HepG2 (cell line): Measurements from ENCODE around the gene ATP6V1C2. TPM values are rescaled to one million over a fixed set of nuclear protein-coding genes. Genes with fewer than 3 reads are reported as not detected.

Source experiments
- ATAC-seq: fragments of 200-7000 bp; cut with Tn5 transposase; 3 replicates; pipeline ENCODE4 v1.9.1; 2020; ENCODE audit warnings: mild to moderate bottlenecking, moderate library complexity
- BruUV-seq: library from RNA; stranded (reverse); fragments of 400-500 nt; replicated peaks from 2 replicates; lab custom pipeline; 2021; lab: Mats Ljungman, UMichigan
- CTCF ChIA-PET: fragments of 300-600 bp; formaldehyde crosslinking; extraction: SDS; loops from one replicate; lab custom pipeline; 2021; ENCODE audit warnings: low total read pairs, inconsistent platforms, low intra/inter-chr PET ratio; lab: Yijun Ruan, JAX
- POLR2A ChIA-PET: fragments of 350-600 bp; sonication (Branson Sonifier 250); formaldehyde crosslinking; loops from one replicate; lab custom pipeline; 2020; ENCODE audit warnings: antibody characterized with exemption, inconsistent platforms; lab: Yijun Ruan, JAX
- DNase-seq: peaks from one replicate; pipeline ENCODE4 v3.0.0-alpha.2; 2015; ENCODE audit warnings: low spot score
- FAIRE-seq: peaks from 3 replicates; lab custom pipeline; 2011; peaks lifted over from hg19 to GRCh38; lab: Jason Lieb, UNC
- H2AFZ ChIP-seq: one replicate; pipeline ENCODE4 v1.6.1; 2011; ENCODE audit warnings: low read length, inconsistent platforms
- H3K27ac ChIP-seq: fragments of 300-600 bp; 3 replicates; pipeline ENCODE4 v1.8.0; 2011; ENCODE audit warnings: mixed run types, mild to moderate bottlenecking, mixed read lengths, low read length, inconsistent platforms; ENCODE audit not compliant: insufficient read depth; ENCODE audit errors: extremely low read length
- H3K27me3 ChIP-seq, 2 experiments: fragments of 200-600 bp in 1 of 2; 2 replicates in 1 of 2; 3 replicates in 1 of 2; pipeline versions ENCODE4 v1.6.0 to v1.8.0; 2011; ENCODE audit warnings: low read length in 2 of 2, mild to moderate bottlenecking in 2 of 2, moderate library complexity in 2 of 2, inconsistent platforms in 1 of 2; ENCODE audit not compliant: insufficient read depth in 2 of 2, control insufficient read depth in 1 of 2
- H3K36me3 ChIP-seq, 2 experiments: fragments of 200-600 bp in 1 of 2; replicated peaks in 1 of 2; 2 replicates in 1 of 2; 3 replicates in 1 of 2; pipeline versions ENCODE4 v1.5.1 to v1.8.0; 2011; ENCODE audit warnings: low read length in 2 of 2, inconsistent platforms in 1 of 2; ENCODE audit not compliant: insufficient read depth in 2 of 2, control insufficient read depth in 1 of 2
- H3K4me1 ChIP-seq: 2 replicates; pipeline ENCODE4 v1.5.1; 2012; ENCODE audit warnings: low read length, inconsistent platforms; ENCODE audit not compliant: insufficient read depth
- H3K4me2 ChIP-seq: 2 replicates; pipeline ENCODE4 v1.6.0; 2011; ENCODE audit warnings: low read depth, low read length, inconsistent platforms
- H3K4me3 ChIP-seq, 3 experiments: fragments of 200-600 bp in 1 of 3; sonication (generic), shearing (Covaris generic) in 1 of 3; replicated peaks in 1 of 3; 2 replicates each; pipeline ENCODE4 v1.5.1; 2011 to 2016; ENCODE audit warnings: low read length in 3 of 3, inconsistent platforms in 2 of 3, low read depth in 2 of 3, mild to moderate bottlenecking in 2 of 3, control low read depth in 1 of 3, mixed read lengths in 1 of 3; ENCODE audit not compliant: insufficient read depth in 1 of 3
- H3K79me2 ChIP-seq: one replicate; pipeline ENCODE4 v1.6.1; 2011; ENCODE audit warnings: low read length, inconsistent platforms; ENCODE audit not compliant: insufficient read depth
- H3K9ac ChIP-seq: 2 replicates; pipeline ENCODE4 v1.6.0; 2011; ENCODE audit warnings: mild to moderate bottlenecking, low read depth, low read length, inconsistent platforms; ENCODE audit not compliant: insufficient read depth
- H3K9me3 ChIP-seq: 2 replicates; pipeline ENCODE4 v1.5.1; 2012; ENCODE audit warnings: mild to moderate bottlenecking, low read length
- H4K20me1 ChIP-seq: 2 replicates; pipeline ENCODE4 v1.6.0; 2011; ENCODE audit warnings: inconsistent platforms, mild to moderate bottlenecking, low read length, moderate library complexity; ENCODE audit not compliant: insufficient read depth
- BCL6 ChIP-seq: IDR thresholded peaks from 2 replicates; pipeline ENCODE4 v1.6.1; 2016; ENCODE audit warnings: missing genetic modification reagents, missing compliant biosample characterization
- STAT6 ChIP-seq: sonication (generic); formaldehyde crosslinking; IDR thresholded peaks from 2 replicates; pipeline ENCODE4 v1.4.0; 2020; ENCODE audit warnings: missing genetic modification reagents, mild to moderate bottlenecking, borderline replicate concordance
- ZBTB46 ChIP-seq: sonication (generic); formaldehyde crosslinking; IDR thresholded peaks from 2 replicates; pipeline ENCODE4 v1.4.0; 2020; ENCODE audit warnings: mild to moderate bottlenecking, missing genetic modification reagents, borderline replicate concordance
- ZFYVE20 ChIP-seq: sonication (generic); formaldehyde crosslinking; IDR thresholded peaks from 2 replicates; pipeline ENCODE4 v1.8.0; 2023; ENCODE audit warnings: low read depth, mild to moderate bottlenecking, moderate library complexity, missing genetic modification reagents, borderline replicate concordance
- ZNF296 ChIP-seq: sonication (generic); formaldehyde crosslinking; conservative IDR thresholded peaks from 2 replicates; pipeline ENCODE4 v1.5.0; 2020; ENCODE audit warnings: mild to moderate bottlenecking, missing genetic modification reagents
- WGBS: methylation state at CpG from one replicate; pipeline ENCODE4 v1.1.6; 2017; ENCODE audit warnings: low lambda C conversion rate; 5-methylcytosine and 5-hydroxymethylcytosine counted together
- in situ Hi-C: cut with HindIII; loops from 2 replicates; pipeline ENCODE4 v1.10.0; 2017; ENCODE audit warnings: low pct_unique_long_range_greater_than_20kb; ENCODE audit not compliant: extremely low pct_ligation_motif_present
- intact Hi-C: fragments of 100-400 bp; cut with micrococcal nuclease; formaldehyde crosslinking; loops from one replicate; pipeline ENCODE4 v1.10.0; 2022; ENCODE audit not compliant: unreplicated experiment
- polyA plus RNA-seq, 8 experiments: library from polyadenylated mRNA; depleted of rRNA in 3 of 8; stranded (reverse) in 7 of 8; unstranded in 1 of 8; fragments of >200 nt; fragmentation: Illumina TruSeq in 4 of 8; extraction: Trizol in 4 of 8; gene quantifications; 2 replicates each; pipeline versions ENCODE4 v1.2.1 to v1.2.3, GENCODE V29; 2011 to 2016; ENCODE audit warnings: low read depth in 4 of 8, missing spikeins in 1 of 8, mixed read lengths in 1 of 8; ENCODE audit not compliant: insufficient read depth in 1 of 8
- total RNA-seq, 5 experiments: library from RNA; depleted of rRNA; stranded (reverse); fragments of >200 nt; fragmentation: Illumina TruSeq; extraction: Trizol; gene quantifications; 2 replicates each; pipeline ENCODE4 v1.2.3, GENCODE V29; 2016; ENCODE audit warnings: low read depth in 1 of 5

The ATP6V1C2 gene
- total and polyA plus RNA-seq, 2 of the 13 experiments (the other 11 are each of a cell fraction or from before 2014, with no cell fraction given): 0.04 to 0.29 TPM

- TF ChIP-seq STAT6 (CRISPR knock-in tag) (no peak), ZBTB46 (CRISPR knock-in tag) (no peak), ZFYVE20 (CRISPR knock-in tag) (no peak), BCL6 (no peak)
Observed at GRCh38 chr2:10794876-10795275, 73.4 kb downstream of the ATP6V1C2 start (continued).

- intact Hi-C loops: no loop called here
- TF ChIP-seq ZNF296: no peak
- Histone ChIP-seq H3K4me3 (no peak overlapping the region), H3K27ac (no peak overlapping the region), H3K4me1 (no peaks in the 10 kb centered on the region), H3K36me3 (peaks cover 30 to 85% of the 10 kb centered on the region in 2 experiments), H4K20me1 (peaks cover 31% of the 10 kb centered on the region), H2AFZ (no peak overlapping the region), H3K9ac (no peak overlapping the region), H3K9me3 (no peaks in the 10 kb centered on the region), H3K27me3 (no peaks in the 10 kb centered on the region), H3K79me2 (peaks cover 36% of the 10 kb centered on the region), H3K4me2 (no peak overlapping the region)
- ATAC-seq (no peak), FAIRE-seq (no peak), DNase-seq (no peak)
- CTCF ChIA-PET: no interaction called here
- WGBS: 71% methylated on average over 7 of the region's 7 CpGs
- BruUV-seq: no TSS peak
- in situ Hi-C loops: no loop called here
- POLR2A ChIA-PET: no interaction called here
Observed at GRCh38 chr2:10795508-10796046, 74.1 kb downstream of the ATP6V1C2 start.
